ENCODE data around the gene PEX26. TPM values are rescaled to one million over a fixed set of nuclear protein-coding genes. Genes with fewer than 3 reads are reported as not detected.

The PEX26 gene
- total and polyA plus RNA-seq, 2 of the 13 experiments (the other 11 are each of a cell fraction or from before 2014, with no cell fraction given): 10.6 to 25.1 TPM

DNA sequence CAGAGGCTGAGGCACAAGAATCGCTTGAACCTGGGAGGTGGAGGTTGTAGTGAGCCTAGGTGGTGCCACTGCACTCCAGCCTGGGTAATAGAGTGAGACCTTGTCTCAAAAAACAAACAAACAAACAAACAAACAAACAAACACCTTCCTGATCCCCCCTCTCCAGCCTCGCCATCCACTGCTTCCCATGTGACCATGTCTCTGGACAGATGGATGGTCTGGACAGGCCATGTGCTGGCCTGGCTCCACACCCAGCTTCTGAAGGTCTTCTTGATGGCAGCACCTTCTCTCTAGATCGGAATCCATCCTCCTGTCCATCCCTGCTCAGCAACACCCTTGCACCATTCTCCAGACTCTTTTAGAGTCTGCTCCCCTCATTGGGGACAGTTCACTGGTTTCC is 10.7 kb upstream of the PEX26 start:
- ATAC-seq (no peak), FAIRE-seq (no peak), DNase-seq (ENCODE audit: low spot score) (no peak)
- H4K20me1 ChIP-seq (ENCODE audit: insufficient read depth, low read length): no peaks in the 10 kb centered on the region
- in situ Hi-C loops (cut with HindIII; ENCODE audit: extremely low pct_ligation_motif_present, low pct_unique_long_range_greater_than_20kb) (no loop called here), intact Hi-C loops (cut with micrococcal nuclease; ENCODE audit: unreplicated experiment) (no loop called here)
- BruUV-seq (replicated peaks): no TSS peak
- 0 out of 2 replicates have a peak overlapping the region, but pooled peaks have one; percentile 73 for H3K4me2 ChIP-seq (ENCODE audit: low read depth, low read length)
- ChIA-PET POLR2A (interaction anchor here (2.8 kb wide), 1 partner anchor 23 kb away, joined by 13 read pairs; no protein-coding TSS in a partner anchor), CTCF (ENCODE audit: low intra/inter-chr PET ratio, low total read pairs) (no interaction called here)
- no peak overlapping the region for H2AFZ ChIP-seq (ENCODE audit: low read length)
- no peaks in the 10 kb centered on the region for H3K27me3 ChIP-seq (ENCODE audit: control insufficient read depth in 1 of 2, insufficient read depth in 2 of 2, low read length in 2 of 2)
- TF ChIP-seq, protein P1, sequence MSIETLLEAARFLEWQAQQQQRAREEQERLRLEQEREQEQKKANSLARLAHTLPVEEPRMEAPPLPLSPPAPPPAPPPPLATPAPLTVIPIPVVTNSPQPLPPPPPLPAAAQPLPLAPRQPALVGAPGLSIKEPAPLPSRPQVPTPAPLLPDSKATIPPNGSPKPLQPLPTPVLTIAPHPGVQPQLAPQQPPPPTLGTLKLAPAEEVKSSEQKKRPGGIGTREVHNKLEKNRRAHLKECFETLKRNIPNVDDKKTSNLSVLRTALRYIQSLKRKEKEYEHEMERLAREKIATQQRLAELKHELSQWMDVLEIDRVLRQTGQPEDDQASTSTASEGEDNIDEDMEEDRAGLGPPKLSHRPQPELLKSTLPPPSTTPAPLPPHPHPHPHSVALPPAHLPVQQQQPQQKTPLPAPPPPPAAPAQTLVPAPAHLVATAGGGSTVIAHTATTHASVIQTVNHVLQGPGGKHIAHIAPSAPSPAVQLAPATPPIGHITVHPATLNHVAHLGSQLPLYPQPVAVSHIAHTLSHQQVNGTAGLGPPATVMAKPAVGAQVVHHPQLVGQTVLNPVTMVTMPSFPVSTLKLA (IDR thresholded peaks at IDR 0.05): peak; percentile 46; the same call in 1 of the 2 replicates
- TF ChIP-seq SIN3A (IDR thresholded peaks at IDR 0.05; ENCODE audit: borderline replicate concordance, low read depth, low read length) (no peak), MAFK (conservative IDR thresholded peaks at IDR 0.05 in 1 of 2, IDR thresholded peaks at IDR 0.05 in 1 of 2; ENCODE audit: low read length in 2 of 2) (no peak), GATA4 (IDR thresholded peaks at IDR 0.05; ENCODE audit: borderline replicate concordance, low read depth) (no peak), FOXC1 (CRISPR knock-in tag; IDR thresholded peaks at IDR 0.05; ENCODE audit: borderline replicate concordance) (no peak), ZNF713 (CRISPR knock-in tag; IDR thresholded peaks at IDR 0.05) (no peak), SYNCRIP (IDR thresholded peaks at IDR 0.05; ENCODE audit: insufficient read depth, low read depth, low read length) (no peak), ZNF878 (CRISPR knock-in tag; IDR thresholded peaks at IDR 0.05) (no peak), ZNF251 (CRISPR knock-in tag; IDR thresholded peaks at IDR 0.05) (no peak)
- TF ChIP-seq, protein P2, sequence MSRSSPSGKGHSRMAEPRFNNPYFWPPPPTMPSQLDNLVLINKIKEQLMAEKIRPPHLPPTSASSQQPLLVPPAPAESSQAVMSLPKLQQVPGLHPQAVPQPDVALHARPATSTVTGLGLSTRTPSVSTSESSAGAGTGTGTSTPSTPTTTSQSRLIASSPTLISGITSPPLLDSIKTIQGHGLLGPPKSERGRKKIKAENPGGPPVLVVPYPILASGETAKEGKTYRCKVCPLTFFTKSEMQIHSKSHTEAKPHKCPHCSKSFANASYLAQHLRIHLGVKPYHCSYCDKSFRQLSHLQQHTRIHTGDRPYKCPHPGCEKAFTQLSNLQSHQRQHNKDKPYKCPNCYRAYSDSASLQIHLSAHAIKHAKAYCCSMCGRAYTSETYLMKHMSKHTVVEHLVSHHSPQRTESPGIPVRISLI (CRISPR knock-in tag; IDR thresholded peaks at IDR 0.05; ENCODE audit: borderline replicate concordance): no peak
- TF ChIP-seq, protein P3, sequence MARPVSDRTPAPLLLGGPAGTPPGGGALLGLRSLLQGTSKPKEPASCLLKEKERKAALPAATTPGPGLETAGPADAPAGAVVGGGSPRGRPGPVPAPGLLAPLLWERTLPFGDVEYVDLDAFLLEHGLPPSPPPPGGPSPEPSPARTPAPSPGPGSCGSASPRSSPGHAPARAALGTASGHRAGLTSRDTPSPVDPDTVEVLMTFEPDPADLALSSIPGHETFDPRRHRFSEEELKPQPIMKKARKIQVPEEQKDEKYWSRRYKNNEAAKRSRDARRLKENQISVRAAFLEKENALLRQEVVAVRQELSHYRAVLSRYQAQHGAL (CRISPR knock-in tag; IDR thresholded peaks at IDR 0.05; ENCODE audit: not compliant biosample characterization): no peak
- TF ChIP-seq, protein P4, sequence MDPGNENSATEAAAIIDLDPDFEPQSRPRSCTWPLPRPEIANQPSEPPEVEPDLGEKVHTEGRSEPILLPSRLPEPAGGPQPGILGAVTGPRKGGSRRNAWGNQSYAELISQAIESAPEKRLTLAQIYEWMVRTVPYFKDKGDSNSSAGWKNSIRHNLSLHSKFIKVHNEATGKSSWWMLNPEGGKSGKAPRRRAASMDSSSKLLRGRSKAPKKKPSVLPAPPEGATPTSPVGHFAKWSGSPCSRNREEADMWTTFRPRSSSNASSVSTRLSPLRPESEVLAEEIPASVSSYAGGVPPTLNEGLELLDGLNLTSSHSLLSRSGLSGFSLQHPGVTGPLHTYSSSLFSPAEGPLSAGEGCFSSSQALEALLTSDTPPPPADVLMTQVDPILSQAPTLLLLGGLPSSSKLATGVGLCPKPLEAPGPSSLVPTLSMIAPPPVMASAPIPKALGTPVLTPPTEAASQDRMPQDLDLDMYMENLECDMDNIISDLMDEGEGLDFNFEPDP (CRISPR knock-in tag; conservative IDR thresholded peaks at IDR 0.05): 0 out of 2 replicates have a peak, but pooled peaks have one; percentile 68
- no peak overlapping the region for H3K27ac ChIP-seq (ENCODE audit: extremely low read length, insufficient read depth, low read length)
- no peaks in the 10 kb centered on the region for H3K79me2 ChIP-seq (ENCODE audit: insufficient read depth, low read length)
- 79% methylated on average over 3 of the region's 3 CpGs for WGBS (ENCODE audit: low lambda C conversion rate)
- no peaks in the 10 kb centered on the region for H3K9me3 ChIP-seq (ENCODE audit: low read length)
- H3K36me3 ChIP-seq (replicated peaks in 1 of 2; ENCODE audit: control insufficient read depth in 1 of 2, insufficient read depth in 2 of 2, low read length in 2 of 2): no peaks in the 10 kb centered on the region
- H3K4me3 ChIP-seq (replicated peaks in 1 of 3; ENCODE audit: insufficient read depth in 1 of 3, low read depth in 2 of 3, low read length in 3 of 3): no peak overlapping the region
- H3K9ac ChIP-seq (ENCODE audit: insufficient read depth, low read depth, low read length): no peak overlapping the region
- peaks cover 74% of the 10 kb centered on the region for H3K4me1 ChIP-seq (ENCODE audit: insufficient read depth, low read length)
